ENCODE measurements around the gene CYTIP.
"Not testable (repeated sequence)": the region's sequence is repeated elsewhere in the genome, so short reads cannot be mapped to it uniquely, and the experiment has no call there.

Gene CYTIP

GRCh38 chr2:157386747-157387146 lies 57.1 kb downstream of the CYTIP start:
- no peak for DNase-seq (ENCODE audit: low read depth)
- no peak for TF ChIP-seq CTCF (IDR thresholded peaks at IDR 0.05; ENCODE audit: insufficient read depth, low read depth, low read length, missing control alignments)
- no peak overlapping the region for H3K4me3 ChIP-seq (ENCODE audit: low read depth, low read length)

DNA sequence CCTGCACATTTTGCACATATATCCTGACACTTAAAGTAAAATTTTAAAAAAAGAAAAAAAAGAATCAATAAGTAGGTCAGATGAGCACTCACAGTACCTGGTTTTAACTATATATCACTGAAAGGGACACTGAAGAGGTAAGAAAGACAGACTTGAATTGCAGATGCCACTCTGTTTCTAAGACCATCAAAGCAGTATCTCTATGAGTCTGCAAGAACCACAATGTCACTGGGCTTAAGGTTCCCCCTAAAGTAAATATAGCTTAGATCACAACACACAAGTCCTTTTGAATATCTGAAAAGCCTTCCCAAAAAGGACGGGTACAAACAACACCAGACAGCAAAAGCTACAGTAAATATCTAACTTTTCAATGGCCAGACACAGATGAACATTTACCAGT lies 57.6 kb downstream of the CYTIP start:
- no peak for DNase-seq (ENCODE audit: low read depth)
- no peak overlapping the region for H3K4me3 ChIP-seq (ENCODE audit: low read depth, low read length)
- TF ChIP-seq CTCF (IDR thresholded peaks at IDR 0.05; ENCODE audit: insufficient read depth, low read depth, low read length, missing control alignments) = no peak

- H3K4me3 ChIP-seq (ENCODE audit: low read depth, low read length) = no peak overlapping the region
- TF ChIP-seq CTCF (IDR thresholded peaks at IDR 0.05; ENCODE audit: insufficient read depth, low read depth, low read length, missing control alignments) = no peak
- DNase-seq (ENCODE audit: low read depth) = no peak
These were observed 66.0 kb downstream of the CYTIP start for GRCh38 chr2:157377861-157378260.

- DNase-seq (ENCODE audit: low read depth) = no peak
- TF ChIP-seq CTCF (IDR thresholded peaks at IDR 0.05; ENCODE audit: insufficient read depth, low read depth, low read length, missing control alignments) = no peak
- H3K4me3 ChIP-seq (ENCODE audit: low read depth, low read length) = no peak overlapping the region
These were observed 67.8 kb downstream of the CYTIP start for GRCh38 chr2:157376041-157376440.

DNA sequence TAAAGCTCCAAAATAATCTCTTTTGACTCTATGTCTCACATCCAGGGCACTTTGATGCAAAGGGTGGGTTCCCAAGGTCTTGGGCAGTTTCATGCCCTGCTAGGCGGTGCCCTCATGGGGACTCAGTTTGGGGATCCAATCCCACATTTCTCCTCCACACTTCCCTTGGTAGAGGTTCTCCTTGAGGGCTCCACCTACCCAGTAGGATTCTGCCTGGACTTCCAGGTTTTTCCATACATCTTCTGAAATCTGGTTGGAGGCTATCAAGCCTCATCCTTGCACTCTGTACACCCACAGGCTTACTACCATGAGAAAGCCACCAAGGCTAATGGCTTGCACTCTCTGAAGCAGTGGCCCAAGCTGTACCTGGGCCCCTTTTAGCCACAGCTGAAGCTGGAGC lies 68.5 kb downstream of the CYTIP start:
- no peak overlapping the region for H3K4me3 ChIP-seq (ENCODE audit: low read depth, low read length)
- no peak for TF ChIP-seq CTCF (IDR thresholded peaks at IDR 0.05; ENCODE audit: insufficient read depth, low read depth, low read length, missing control alignments)
- DNase-seq (ENCODE audit: low read depth) = peak; percentile 5

DNA sequence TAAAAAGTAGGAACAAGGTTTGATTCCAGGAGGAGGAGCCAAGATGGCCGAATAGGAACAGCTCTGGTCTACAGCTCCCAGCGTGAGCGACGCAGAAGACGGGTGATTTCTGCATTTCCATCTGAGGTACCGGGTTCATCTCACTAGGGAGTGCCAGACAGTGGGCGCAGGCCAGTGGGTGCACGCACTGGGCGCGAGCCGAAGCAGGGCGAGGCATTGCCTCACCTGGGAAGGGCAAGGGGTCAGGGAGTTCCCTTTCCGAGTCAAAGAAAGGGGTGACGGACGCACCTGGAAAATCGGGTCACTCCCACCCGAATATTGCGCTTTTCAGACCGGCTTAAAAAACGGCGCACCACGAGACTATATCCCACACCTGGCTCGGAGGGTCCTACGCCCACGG lies 75.4 kb downstream of the CYTIP start:
- not testable (repeated sequence) for H3K4me3 ChIP-seq (ENCODE audit: low read depth, low read length); DNase-seq (ENCODE audit: low read depth)

GRCh38 chr2:157367704-157368103 lies 76.2 kb downstream of the CYTIP start:
- no peak overlapping the region for H3K4me3 ChIP-seq (ENCODE audit: low read depth, low read length)
- TF ChIP-seq CTCF (IDR thresholded peaks at IDR 0.05; ENCODE audit: insufficient read depth, low read depth, low read length, missing control alignments) = no peak
- DNase-seq (ENCODE audit: low read depth) = no peak

Data from GM12865 (cell line).